IMR-90 (cell line): Measurements from ENCODE around the gene ELFN2. TPM values are rescaled to one million over a fixed set of nuclear protein-coding genes. Genes with fewer than 3 reads are reported as not detected.
A peak's percentile ranks its signal among the peaks of the same experiment; 100 is the strongest.

ENCODE experiments used
- ATAC-seq: fragments of 200-7000 bp; cut with Tn5 transposase; 2 replicates; pipeline ENCODE4 v1.9.1; 2020; ENCODE audit warnings: low read depth, mild to moderate bottlenecking, moderate library complexity
- BruUV-seq: library from RNA; stranded (reverse); fragments of 400-500 nt; replicated peaks from 2 replicates; lab custom pipeline; 2021; lab: Mats Ljungman, UMichigan
- CTCF ChIA-PET: fragments of 300-600 bp; formaldehyde crosslinking; extraction: SDS; loops from one replicate; lab custom pipeline; 2021; ENCODE audit warnings: antibody characterized with exemption; lab: Yijun Ruan, JAX
- POLR2A ChIA-PET: fragments of 300-600 bp; sonication (Branson Sonifier 250); formaldehyde crosslinking; loops from one replicate; lab custom pipeline; 2022; ENCODE audit warnings: antibody characterized with exemption; ENCODE audit not compliant: unreplicated experiment; lab: Charles Lee
- DNase-seq: peaks from one replicate; pipeline ENCODE4 v3.0.0; 2013
- H2AFZ ChIP-seq: replicated peaks from 2 replicates; pipeline ENCODE3; 2013; ENCODE audit warnings: low read length, mild to moderate bottlenecking; ENCODE audit not compliant: poor library complexity
- H2AK5ac ChIP-seq: 2 replicates; pipeline ENCODE4 v1.6.1; 2013; ENCODE audit warnings: low read depth, low read length, inconsistent platforms
- H2AK9ac ChIP-seq: replicated peaks from 2 replicates; pipeline ENCODE3; 2013; ENCODE audit warnings: mild to moderate bottlenecking, low read depth, low read length, moderate library complexity; ENCODE audit not compliant: poor library complexity
- H2BK120ac ChIP-seq: 2 replicates; pipeline ENCODE4 v1.6.1; 2013; ENCODE audit warnings: low read depth, low read length, inconsistent platforms
- H2BK15ac ChIP-seq: 3 replicates; pipeline ENCODE4 v1.6.1; 2013; ENCODE audit warnings: low read depth, low read length, inconsistent platforms
- H2BK20ac ChIP-seq: 2 replicates; pipeline ENCODE4 v1.6.1; 2013; ENCODE audit warnings: low read depth, mild to moderate bottlenecking, inconsistent platforms, low read length, moderate library complexity
- H2BK5ac ChIP-seq: 2 replicates; pipeline ENCODE4 v1.6.1; 2013; ENCODE audit warnings: mild to moderate bottlenecking, low read depth, low read length, inconsistent platforms; ENCODE audit not compliant: poor library complexity, severe bottlenecking
- H3K14ac ChIP-seq: replicated peaks from 2 replicates; pipeline ENCODE4 v1.6.1; 2013; ENCODE audit warnings: low read depth, low read length, inconsistent platforms
- H3K18ac ChIP-seq: 2 replicates; pipeline ENCODE4 v1.6.1; 2013; ENCODE audit warnings: low read depth, low read length, control low read depth
- H3K23ac ChIP-seq: 2 replicates; pipeline ENCODE4 v1.6.1; 2013; ENCODE audit warnings: low read depth, low read length, inconsistent platforms
- H3K27ac ChIP-seq: 2 replicates; pipeline ENCODE4 v1.5.1; 2013; ENCODE audit warnings: mild to moderate bottlenecking, control low read depth, low read length; ENCODE audit not compliant: insufficient read depth
- H3K27me3 ChIP-seq: 2 replicates; pipeline ENCODE4 v1.6.1; 2013; ENCODE audit warnings: low read length; ENCODE audit not compliant: control insufficient read depth, insufficient read depth
- H3K36me3 ChIP-seq: 2 replicates; pipeline ENCODE4 v1.6.1; 2013; ENCODE audit warnings: low read length, mixed read lengths; ENCODE audit not compliant: control insufficient read depth, insufficient read depth
- H3K4ac ChIP-seq: 2 replicates; pipeline ENCODE4 v1.6.1; 2013; ENCODE audit warnings: low read depth, low read length, inconsistent platforms
- H3K4me1 ChIP-seq: 2 replicates; pipeline ENCODE4 v1.6.1; 2013; ENCODE audit warnings: low read length, mixed read lengths; ENCODE audit not compliant: control insufficient read depth, insufficient read depth
- H3K4me2 ChIP-seq: 2 replicates; pipeline ENCODE4 v1.6.1; 2013; ENCODE audit warnings: low read depth, mild to moderate bottlenecking, control low read depth, low read length, moderate library complexity
- H3K4me3 ChIP-seq: 2 replicates; pipeline ENCODE4 v1.5.1; 2013; ENCODE audit warnings: low read depth, mild to moderate bottlenecking, control low read depth, low read length, moderate library complexity; ENCODE audit not compliant: insufficient read depth
- H3K56ac ChIP-seq: 2 replicates; pipeline ENCODE4 v1.6.1; 2013; ENCODE audit warnings: low read length, inconsistent platforms; ENCODE audit not compliant: insufficient read depth; ENCODE audit errors: extremely low read depth
- H3K79me1 ChIP-seq, 2 experiments: 2 replicates each; pipeline ENCODE4 v1.6.1; 2013; ENCODE audit warnings: low read length in 2 of 2, inconsistent platforms in 1 of 2, low read depth in 1 of 2
- H3K9ac ChIP-seq: 2 replicates; pipeline ENCODE4 v1.6.1; 2013; ENCODE audit warnings: low read depth, low read length, control low read depth
- H3K9me1 ChIP-seq: 2 replicates; pipeline ENCODE4 v1.6.1; 2013; ENCODE audit warnings: low read length, inconsistent platforms; ENCODE audit not compliant: insufficient read depth
- H3K9me3 ChIP-seq: 2 replicates; pipeline ENCODE4 v1.6.1; 2013; ENCODE audit warnings: low read length; ENCODE audit not compliant: control insufficient read depth, insufficient read depth
- H4K20me1 ChIP-seq: 2 replicates; pipeline ENCODE4 v1.6.1; 2013; ENCODE audit warnings: low read length, inconsistent platforms; ENCODE audit not compliant: insufficient read depth
- H4K5ac ChIP-seq: 2 replicates; pipeline ENCODE4 v1.6.1; 2013; ENCODE audit warnings: mild to moderate bottlenecking, low read depth, low read length, control low read depth
- H4K8ac ChIP-seq, 2 experiments: 2 replicates each; pipeline ENCODE4 v1.6.1; 2013; ENCODE audit warnings: low read depth in 2 of 2, low read length in 2 of 2, control low read depth in 1 of 2, inconsistent platforms in 1 of 2
- H4K91ac ChIP-seq: 2 replicates; pipeline ENCODE4 v1.6.1; 2013; ENCODE audit warnings: low read depth, low read length, inconsistent platforms; ENCODE audit not compliant: insufficient read depth
- BHLHE40 ChIP-seq: fragments of 150-350 bp; IDR thresholded peaks from 2 replicates; pipeline ENCODE4 v1.6.1; 2016; ENCODE audit warnings: mild to moderate bottlenecking, low read depth, low read length
- CEBPB ChIP-seq: IDR thresholded peaks from 2 replicates; pipeline ENCODE4 v1.6.1; 2012; ENCODE audit warnings: low read depth, low read length, improper control_type of control experiment
- CHD1 ChIP-seq: IDR thresholded peaks from 2 replicates; pipeline ENCODE4 v1.6.1; 2012; ENCODE audit warnings: low read depth, low read length, improper control_type of control experiment
- MAZ ChIP-seq: IDR thresholded peaks from 2 replicates; pipeline ENCODE4 v1.6.1; 2012; ENCODE audit warnings: low read depth, mild to moderate bottlenecking, low read length, improper control_type of control experiment, moderate library complexity, borderline replicate concordance
- RAD21 ChIP-seq: IDR thresholded peaks from 2 replicates; pipeline ENCODE4 v1.6.1; 2012; ENCODE audit warnings: low read length, improper control_type of control experiment
- RCOR1 ChIP-seq: IDR thresholded peaks from 2 replicates; pipeline ENCODE4 v1.6.1; 2012; ENCODE audit warnings: mild to moderate bottlenecking, low read length, improper control_type of control experiment; ENCODE audit not compliant: insufficient replicate concordance
- RFX5 ChIP-seq: IDR thresholded peaks from 2 replicates; pipeline ENCODE4 v1.8.0; 2012; ENCODE audit warnings: low read depth, mild to moderate bottlenecking, low read length, moderate library complexity
- SMC3 ChIP-seq: fragments of 150-350 bp; IDR thresholded peaks from 2 replicates; pipeline ENCODE4 v1.6.1; 2016; ENCODE audit warnings: low read depth, mild to moderate bottlenecking, antibody characterized with exemption, low read length, moderate library complexity
- WGBS, 2 experiments: methylation state at CpG; one replicate each; pipeline versions ENCODE4 v1.1.5 to v1.1.7; 2013; ENCODE audit warnings: missing lambda C conversion rate in 2 of 2; ENCODE audit not compliant: insufficient read length in 1 of 2; ENCODE audit errors: extremely low coverage in 2 of 2; 5-methylcytosine and 5-hydroxymethylcytosine counted together
- dilution Hi-C: fragments of 300-500 bp; cut with HindIII; formaldehyde crosslinking; loops from one replicate; pipeline ENCODE4 v1.14.3; 2018; ENCODE audit warnings: low sequenced_read_pairs; ENCODE audit not compliant: unreplicated experiment
- in situ Hi-C: fragments of 300-500 bp; cut with MboI; formaldehyde crosslinking; loops from 3 replicates; pipeline ENCODE4 v1.14.3; 2019; ENCODE audit warnings: low sequenced_read_pairs, inconsistent platforms, mixed read lengths
- intact Hi-C: fragments of 100-400 bp; cut with micrococcal nuclease; formaldehyde crosslinking; loops from 2 replicates; pipeline ENCODE4 v1.10.0; 2022
- polyA plus RNA-seq, 3 experiments: library from polyadenylated mRNA; depleted of rRNA; stranded (reverse); fragments of >200 nt; gene quantifications; 2 replicates each; pipeline ENCODE4 v1.2.3, GENCODE V29; 2012; ENCODE audit warnings: low replicate concordance in 1 of 3
- total RNA-seq: library from RNA; depleted of rRNA; stranded (reverse); fragments of >200 nt; gene quantifications from 2 replicates; pipeline ENCODE4 v1.2.3, GENCODE V29; 2012
- TF ChIP-seq, protein P1 (sequence below): fragments of 150-350 bp; IDR thresholded peaks from 2 replicates; pipeline ENCODE4 v1.6.1; 2017; ENCODE audit warnings: mild to moderate bottlenecking, antibody characterized with exemption, low read length, low read depth
- TF ChIP-seq, protein P2 (sequence below): conservative IDR thresholded peaks from 2 replicates; pipeline ENCODE4 v1.5.1; 2012; ENCODE audit warnings: mild to moderate bottlenecking, low read depth, low read length, improper control_type of control experiment

Gene ELFN2
- total and polyA plus RNA-seq, 2 of the 4 experiments (the other 2 are of a cell fraction): 0.72 to 5.0 TPM

DNA sequence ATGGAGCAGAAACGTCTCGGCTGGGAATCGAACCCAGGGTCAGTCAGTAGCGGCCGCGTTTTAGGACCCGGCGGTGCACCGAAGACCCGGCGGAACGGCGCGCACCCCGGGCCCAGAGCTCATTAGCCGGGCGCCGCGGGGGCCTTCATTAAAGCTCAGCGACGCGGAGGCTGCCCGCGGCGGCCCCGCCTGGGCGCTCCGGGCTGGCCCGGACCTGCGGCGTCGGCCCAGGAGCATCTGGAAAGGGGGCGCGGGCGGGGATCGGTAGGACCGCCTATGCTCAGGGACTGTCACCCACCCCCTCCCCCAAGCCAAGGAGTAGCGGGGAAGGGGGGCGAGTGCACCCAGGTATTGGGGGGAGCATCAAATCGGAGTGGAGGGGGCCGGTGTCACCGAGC, 92.8 kb downstream of the ELFN2 start:
- peaks cover 9% of the 10 kb centered on the region for H3K9me1 ChIP-seq
- in situ Hi-C loops (no loop called here), intact Hi-C loops (no loop called here), dilution Hi-C loops (no loop called here)
- no peak overlapping the region for H2BK120ac ChIP-seq
- H2AK5ac ChIP-seq: 0 out of 2 replicates have a peak overlapping the region, but pooled peaks have one; percentile 44
- no peak overlapping the region for H4K91ac ChIP-seq
- ChIA-PET CTCF (no interaction called here), POLR2A (interaction anchor here (0.6 kb wide), 1 partner anchor 96 kb away, joined by 3 read pairs; no protein-coding TSS in a partner anchor)
- BruUV-seq: no TSS peak
- H3K79me1 ChIP-seq: no peaks in the 10 kb centered on the region
- H3K4ac ChIP-seq: no peak overlapping the region
- H4K5ac ChIP-seq: no peak overlapping the region
- H2AFZ ChIP-seq: peak overlapping the region; percentile 84
- no peak overlapping the region for H3K27ac ChIP-seq
- H3K18ac ChIP-seq: no peak overlapping the region
- H2AK9ac ChIP-seq: peak overlapping the region; percentile 11
- H4K20me1 ChIP-seq: no peaks in the 10 kb centered on the region
- no peak overlapping the region for H2BK5ac ChIP-seq
- H2BK15ac ChIP-seq: no peak overlapping the region; the same call in 2 of the 3 replicates
- H3K23ac ChIP-seq: no peak overlapping the region
- ATAC-seq: no peak
- no peak overlapping the region for H3K14ac ChIP-seq
- H3K9ac ChIP-seq: no peak overlapping the region
- 0% methylated on average over 1 of the region's 42 CpGs; no CpG with 5 or more reads in 1 of the 2 experiments for WGBS, 2 experiments
- H3K4me2 ChIP-seq: no peak overlapping the region
- H3K27me3 ChIP-seq: peaks cover 12% of the 10 kb centered on the region
- no peak overlapping the region for H3K4me3 ChIP-seq
- TF ChIP-seq BHLHE40: no peak
- no peak for TF ChIP-seq CEBPB
- TF ChIP-seq, protein P1, sequence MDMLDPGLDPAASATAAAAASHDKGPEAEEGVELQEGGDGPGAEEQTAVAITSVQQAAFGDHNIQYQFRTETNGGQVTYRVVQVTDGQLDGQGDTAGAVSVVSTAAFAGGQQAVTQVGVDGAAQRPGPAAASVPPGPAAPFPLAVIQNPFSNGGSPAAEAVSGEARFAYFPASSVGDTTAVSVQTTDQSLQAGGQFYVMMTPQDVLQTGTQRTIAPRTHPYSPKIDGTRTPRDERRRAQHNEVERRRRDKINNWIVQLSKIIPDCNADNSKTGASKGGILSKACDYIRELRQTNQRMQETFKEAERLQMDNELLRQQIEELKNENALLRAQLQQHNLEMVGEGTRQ: no peak
- TF ChIP-seq, protein P2, sequence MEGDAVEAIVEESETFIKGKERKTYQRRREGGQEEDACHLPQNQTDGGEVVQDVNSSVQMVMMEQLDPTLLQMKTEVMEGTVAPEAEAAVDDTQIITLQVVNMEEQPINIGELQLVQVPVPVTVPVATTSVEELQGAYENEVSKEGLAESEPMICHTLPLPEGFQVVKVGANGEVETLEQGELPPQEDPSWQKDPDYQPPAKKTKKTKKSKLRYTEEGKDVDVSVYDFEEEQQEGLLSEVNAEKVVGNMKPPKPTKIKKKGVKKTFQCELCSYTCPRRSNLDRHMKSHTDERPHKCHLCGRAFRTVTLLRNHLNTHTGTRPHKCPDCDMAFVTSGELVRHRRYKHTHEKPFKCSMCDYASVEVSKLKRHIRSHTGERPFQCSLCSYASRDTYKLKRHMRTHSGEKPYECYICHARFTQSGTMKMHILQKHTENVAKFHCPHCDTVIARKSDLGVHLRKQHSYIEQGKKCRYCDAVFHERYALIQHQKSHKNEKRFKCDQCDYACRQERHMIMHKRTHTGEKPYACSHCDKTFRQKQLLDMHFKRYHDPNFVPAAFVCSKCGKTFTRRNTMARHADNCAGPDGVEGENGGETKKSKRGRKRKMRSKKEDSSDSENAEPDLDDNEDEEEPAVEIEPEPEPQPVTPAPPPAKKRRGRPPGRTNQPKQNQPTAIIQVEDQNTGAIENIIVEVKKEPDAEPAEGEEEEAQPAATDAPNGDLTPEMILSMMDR: no peak
- TF ChIP-seq CHD1: no peak
- TF ChIP-seq SMC3: no peak
- TF ChIP-seq RCOR1: no peak
- no peak for TF ChIP-seq MAZ
- TF ChIP-seq RFX5: no peak
- TF ChIP-seq RAD21: no peak
- H2BK20ac ChIP-seq: no peak overlapping the region
- no peak overlapping the region for H3K56ac ChIP-seq
- H3K9me3 ChIP-seq: no peaks in the 10 kb centered on the region
- H3K4me1 ChIP-seq: peaks cover 29% of the 10 kb centered on the region
- H4K8ac ChIP-seq: peak overlapping the region in 1 of 2 experiments; percentile 42; a peak in 1 of 4 replicates
- H3K36me3 ChIP-seq: no peaks in the 10 kb centered on the region
- no peak for DNase-seq
